GM21576 (cell line): ENCODE measurements around the gene FHOD1.

Experiments used
- ATAC-seq: cut with Tn5 transposase; IDR thresholded peaks from one replicate; pipeline ENCODE4 v1.9.1; 2021; ENCODE audit warnings: mild to moderate bottlenecking, moderate library complexity; ENCODE audit not compliant: unreplicated experiment

The FHOD1 gene

GRCh38 chr16:67252609-67253497 lies 5.6 kb upstream of the FHOD1 start:
- ATAC-seq = no peak

- no peak for ATAC-seq
Observed at GRCh38 chr16:67250045-67250327, 2.7 kb upstream of the FHOD1 start.

- ATAC-seq = no peak
Observed at GRCh38 chr16:67249178-67250044, 2.1 kb upstream of the FHOD1 start.

- no peak for ATAC-seq
Observed at GRCh38 chr16:67248401-67249177, 1.3 kb upstream of the FHOD1 start, which contains the start of gene SLC9A5. Gene SLC9A5, plus strand, starts transcription at chr16:67248979. Its CDS starts 36 bp downstream, at chr16:67249015.

GRCh38 chr16:67248073-67248400 lies 756 bp upstream of the FHOD1 start:
- ATAC-seq = no peak

GRCh38 chr16:67246756-67247191 lies 507 bp downstream of the FHOD1 start:
- ATAC-seq = peak; percentile 14

- ATAC-seq = peak; percentile 23
Observed at GRCh38 chr16:67246081-67246755, 1.1 kb downstream of the FHOD1 start.

- ATAC-seq = no peak
Observed at GRCh38 chr16:67245674-67246080, 1.6 kb downstream of the FHOD1 start.

GRCh38 chr16:67245186-67245585 lies 2.1 kb downstream of the FHOD1 start:
- no peak for ATAC-seq

- ATAC-seq = peak; percentile 47
Observed at GRCh38 chr16:67244387-67245185, 2.7 kb downstream of the FHOD1 start.

- no peak for ATAC-seq
Observed at GRCh38 chr16:67243481-67243880, 3.8 kb downstream of the FHOD1 start.

GRCh38 chr16:67242138-67242730 lies 5.0 kb downstream of the FHOD1 start:
- ATAC-seq = no peak

- ATAC-seq = no peak
Observed at GRCh38 chr16:67241008-67241900, 6.0 kb downstream of the FHOD1 start.

GRCh38 chr16:67240506-67240905 lies 6.8 kb downstream of the FHOD1 start:
- ATAC-seq = no peak

- no peak for ATAC-seq
Observed at GRCh38 chr16:67238806-67239470, 8.3 kb downstream of the FHOD1 start.

- no peak for ATAC-seq
Observed at GRCh38 chr16:67238278-67238575, 9.1 kb downstream of the FHOD1 start.

- ATAC-seq = no peak
Observed at GRCh38 chr16:67237396-67238277, 9.6 kb downstream of the FHOD1 start.
